PC-3 (cell line): ENCODE data around the gene PLA2G2F. TPM values are rescaled to one million over a fixed set of nuclear protein-coding genes. Genes with fewer than 3 reads are reported as not detected.
A peak's percentile ranks its signal among the peaks of the same experiment; 100 is the strongest.

Source experiments
- ATAC-seq: fragments of 200-7000 bp; cut with Tn5 transposase; 2 replicates; pipeline ENCODE4 v1.9.1; 2020; ENCODE audit warnings: mild to moderate bottlenecking, moderate library complexity
- BruUV-seq: library from RNA; stranded (reverse); fragments of 400-500 nt; replicated peaks from 2 replicates; lab custom pipeline; 2021; lab: Mats Ljungman, UMichigan
- CTCF ChIA-PET: fragments of 300-600 bp; sonication (Branson Sonifier 250); formaldehyde crosslinking; loops from one replicate; lab custom pipeline; 2022; ENCODE audit warnings: antibody characterized with exemption; lab: Charles Lee
- POLR2A ChIA-PET: fragments of 300-600 bp; sonication (Branson Sonifier 250); formaldehyde crosslinking; loops from one replicate; lab custom pipeline; 2022; ENCODE audit warnings: antibody characterized with exemption; ENCODE audit not compliant: unreplicated experiment; lab: Charles Lee
- DNase-seq: peaks from one replicate; pipeline ENCODE4 v3.0.0-alpha.2; 2015
- H2AFZ ChIP-seq: fragments of 300-600 bp; sonication (generic); 2 replicates; pipeline ENCODE4 v1.6.0; 2016; ENCODE audit warnings: antibody characterized with exemption, low read length
- H3F3A ChIP-seq: fragments of 300-600 bp; sonication (generic); one replicate; pipeline ENCODE4 v1.6.0; 2017; ENCODE audit warnings: antibody characterized with exemption, low read length, control low read depth, mild to moderate bottlenecking; ENCODE audit not compliant: unreplicated experiment
- H3K27ac ChIP-seq: fragments of 300-600 bp; sonication (generic); 2 replicates; pipeline ENCODE4 v1.5.1; 2016; ENCODE audit warnings: mild to moderate bottlenecking, low read length
- H3K27me3 ChIP-seq: fragments of 300-600 bp; sonication (generic); 2 replicates; pipeline ENCODE4 v1.6.1; 2016; ENCODE audit warnings: low read length, mixed read lengths
- H3K36me3 ChIP-seq: fragments of 300-600 bp; sonication (generic); 2 replicates; pipeline ENCODE4 v1.6.1; 2016; ENCODE audit warnings: low read depth, mixed run types, low read length, mixed read lengths
- H3K4me1 ChIP-seq: fragments of 300-600 bp; sonication (generic); 2 replicates; pipeline ENCODE4 v1.5.1; 2016; ENCODE audit warnings: low read length; ENCODE audit not compliant: insufficient read depth
- H3K4me2 ChIP-seq: fragments of 300-600 bp; sonication (generic); 2 replicates; pipeline ENCODE4 v1.6.0; 2016; ENCODE audit warnings: low read length
- H3K4me3 ChIP-seq: fragments of 300-600 bp; sonication (generic); 2 replicates; pipeline ENCODE4 v1.5.1; 2016; ENCODE audit warnings: mild to moderate bottlenecking, low read length, mixed read lengths
- H3K79me2 ChIP-seq: fragments of 300-600 bp; sonication (generic); 2 replicates; pipeline ENCODE4 v1.6.1; 2017; ENCODE audit warnings: low read length, mixed read lengths
- H3K9ac ChIP-seq: fragments of 300-600 bp; sonication (generic); 2 replicates; pipeline ENCODE4 v1.6.0; 2016; ENCODE audit warnings: mild to moderate bottlenecking, low read length
- H3K9me2 ChIP-seq: fragments of 300-600 bp; sonication (generic); replicated peaks from 2 replicates; pipeline ENCODE4 v1.6.1; 2016; ENCODE audit warnings: mixed run types, low read length, mixed read lengths
- H3K9me3 ChIP-seq: fragments of 300-600 bp; sonication (generic); 2 replicates; pipeline ENCODE4 v1.6.1; 2016; ENCODE audit warnings: low read length, mixed read lengths
- H4K20me1 ChIP-seq: fragments of 300-600 bp; sonication (generic); 2 replicates; pipeline ENCODE4 v1.6.1; 2016; ENCODE audit warnings: low read length, mixed read lengths
- CTCF ChIP-seq: fragments of 300-600 bp; sonication (generic); conservative IDR thresholded peaks from 2 replicates; pipeline ENCODE4 v1.5.1; 2017; ENCODE audit warnings: antibody characterized with exemption, low read depth, mild to moderate bottlenecking, low read length
- EZH2 ChIP-seq: fragments of 300-600 bp; sonication (generic); IDR thresholded peaks from one replicate; pipeline ENCODE4 v1.6.1; 2017; ENCODE audit warnings: antibody characterized with exemption, mild to moderate bottlenecking, low read length; ENCODE audit not compliant: unreplicated experiment
- EZH2phosphoT487 ChIP-seq: fragments of 300-600 bp; sonication (generic); IDR thresholded peaks from 2 replicates; pipeline ENCODE4 v1.6.1; 2018; ENCODE audit warnings: mild to moderate bottlenecking, antibody characterized with exemption, low read length, borderline replicate concordance
- intact Hi-C: fragments of 100-400 bp; cut with micrococcal nuclease; formaldehyde crosslinking; loops from 2 replicates; pipeline ENCODE4 v1.9.0; 2023
- total RNA-seq: library from RNA; depleted of rRNA; stranded (reverse); fragments of >200 nt; gene quantifications from 2 replicates; pipeline ENCODE4 v1.2.3, GENCODE V29; 2014

PLA2G2F gene
- total RNA-seq, 1 experiment from 2014 or later = 0.18 TPM

- no TSS peak for BruUV-seq
- H3K4me2 ChIP-seq = no peak overlapping the region
- TF ChIP-seq EZH2phosphoT487 (no peak), CTCF (no peak), EZH2 (no peak)
- no peaks in the 10 kb centered on the region for H3K36me3 ChIP-seq
- ChIA-PET POLR2A (no interaction called here), CTCF (no interaction called here)
- intact Hi-C loops = no loop called here
- H3K9me2 ChIP-seq = no peaks in the 10 kb centered on the region
- no peaks in the 10 kb centered on the region for H3K27me3 ChIP-seq
- ATAC-seq (no peak), DNase-seq (no peak)
- H3K9me3 ChIP-seq = no peaks in the 10 kb centered on the region
- peaks cover 41% of the 10 kb centered on the region for H3K4me1 ChIP-seq
- H3K4me3 ChIP-seq = no peak overlapping the region
- no peaks in the 10 kb centered on the region for H4K20me1 ChIP-seq
- H2AFZ ChIP-seq = no peak overlapping the region
- no peak overlapping the region for H3K9ac ChIP-seq
- H3F3A ChIP-seq = no peaks in the 10 kb centered on the region
- H3K79me2 ChIP-seq = no peaks in the 10 kb centered on the region
- H3K27ac ChIP-seq = no peak overlapping the region
These were observed 777 bp upstream of the PLA2G2F start for GRCh38 chr1:20138346-20138745.

- Histone ChIP-seq H3K4me3 (no peak overlapping the region), H3K27me3 (no peaks in the 10 kb centered on the region), H3K9me2 (no peaks in the 10 kb centered on the region), H3K4me1 (peaks cover 38% of the 10 kb centered on the region), H4K20me1 (no peaks in the 10 kb centered on the region), H3F3A (no peaks in the 10 kb centered on the region), H3K9me3 (no peaks in the 10 kb centered on the region), H3K79me2 (no peaks in the 10 kb centered on the region), H3K36me3 (no peaks in the 10 kb centered on the region), H2AFZ (no peak overlapping the region), H3K27ac (no peak overlapping the region), H3K9ac (no peak overlapping the region), H3K4me2 (peak overlapping the region; percentile 22; the same call in 1 of the 2 replicates)
- TF ChIP-seq EZH2 = no peak
- no peak for TF ChIP-seq CTCF
- TF ChIP-seq EZH2phosphoT487 = no peak
- ChIA-PET CTCF (no interaction called here), POLR2A (no interaction called here)
- intact Hi-C loops = no loop called here
- BruUV-seq = no TSS peak
- DNase-seq = peak; percentile 34
- ATAC-seq = peak; percentile 20; the same call in 1 of the 2 replicates
These were observed 871 bp downstream of the PLA2G2F start for GRCh38 chr1:20139776-20140612.

GRCh38 chr1:20141001-20141400 lies 1.9 kb downstream of the PLA2G2F start:
- Histone ChIP-seq H3K4me3 (no peak overlapping the region), H3K27me3 (no peaks in the 10 kb centered on the region), H3K9me2 (no peaks in the 10 kb centered on the region), H3K27ac (no peak overlapping the region), H3K36me3 (no peaks in the 10 kb centered on the region), H3K9ac (no peak overlapping the region), H3K4me1 (peaks cover 36% of the 10 kb centered on the region), H3K79me2 (no peaks in the 10 kb centered on the region), H2AFZ (no peak overlapping the region), H4K20me1 (no peaks in the 10 kb centered on the region), H3K9me3 (no peaks in the 10 kb centered on the region), H3F3A (no peaks in the 10 kb centered on the region), H3K4me2 (no peak overlapping the region)
- no peak for TF ChIP-seq EZH2phosphoT487
- no peak for TF ChIP-seq EZH2
- TF ChIP-seq CTCF = no peak
- DNase-seq (no peak), ATAC-seq (no peak)
- no TSS peak for BruUV-seq
- ChIA-PET CTCF (no interaction called here), POLR2A (no interaction called here)
- intact Hi-C loops = no loop called here
